Activated CD4-positive, alpha-beta T cell treated with anti-CD3 and anti-CD28 coated beads, Interleukin-2, Interleukin-4, amounts not matched to agents 100 ng/mL and 50 ng/mL, durations not matched to agents 16 hours and 8 hours (primary cell): ENCODE results near the gene SPNS1.
"Not testable (repeated sequence)": the region's sequence is repeated elsewhere in the genome, so short reads cannot be mapped to it uniquely, and the experiment has no call there.

ENCODE experiments used
- DNase-seq: peaks from one replicate; pipeline ENCODE4 v3.0.0-alpha.2; 2020; ENCODE audit warnings: low spot score

Gene SPNS1

DNA sequence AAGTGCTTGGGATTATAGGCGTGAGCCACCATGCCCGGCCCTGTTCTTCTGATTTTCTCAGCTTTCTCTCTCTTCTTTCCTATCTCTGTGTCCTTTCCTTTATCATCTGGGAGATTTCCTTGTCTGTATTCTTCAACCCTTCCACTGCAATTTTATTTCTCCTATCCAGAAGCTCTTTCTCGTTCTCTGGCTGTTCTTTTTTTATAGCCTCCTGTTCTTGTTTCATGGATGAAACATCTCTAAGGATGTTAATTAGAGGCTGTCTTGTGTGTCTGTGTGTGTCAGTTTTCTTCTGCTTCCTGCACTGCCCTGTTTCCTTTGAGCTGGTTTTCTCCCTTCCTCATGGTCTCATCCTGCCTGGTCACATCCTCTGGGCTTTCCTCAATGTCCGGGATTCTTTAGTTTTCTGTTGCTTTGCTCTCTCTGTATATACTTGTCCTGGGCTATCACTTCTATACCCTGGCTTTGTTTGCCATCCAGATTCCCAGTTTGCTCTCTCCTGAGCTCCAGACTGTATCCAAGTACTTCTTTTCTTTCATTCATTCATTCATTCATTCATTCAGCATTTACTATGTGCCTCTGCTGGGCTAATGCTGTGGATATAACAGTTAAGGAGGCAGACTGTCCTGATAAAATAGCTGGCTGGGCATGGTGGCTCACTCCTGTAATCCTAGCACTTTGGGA lies 12.7 kb downstream of the SPNS1 start:
- DNase-seq, result no peak

GRCh38 chr16:28989363-28989762 lies 14.8 kb downstream of the SPNS1 start:
- DNase-seq, result no peak

- DNase-seq, result peak; percentile 88
Measured at GRCh38 chr16:28990375-28991040, 15.9 kb downstream of the SPNS1 start.

DNA sequence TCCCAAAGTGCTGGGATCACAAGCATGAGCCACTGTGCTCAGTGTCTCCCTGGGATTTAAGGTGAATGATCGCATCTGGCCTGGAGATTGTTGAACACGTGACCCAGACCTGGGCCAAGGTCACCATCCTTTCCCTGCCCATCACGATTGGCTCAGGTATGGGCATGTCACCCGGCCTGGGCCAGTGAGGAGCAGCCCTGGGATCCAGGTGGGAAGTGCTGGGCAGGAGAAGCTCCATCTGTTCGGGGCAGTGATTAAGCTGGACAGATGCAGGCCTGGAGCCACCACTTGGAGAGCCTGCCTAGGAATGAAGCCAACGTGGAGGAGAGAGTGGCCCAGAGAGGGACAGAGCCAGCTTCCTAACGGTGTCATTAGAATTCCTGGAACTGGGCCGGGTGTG lies 17.1 kb downstream of the SPNS1 start:
- no peak for DNase-seq

DNA sequence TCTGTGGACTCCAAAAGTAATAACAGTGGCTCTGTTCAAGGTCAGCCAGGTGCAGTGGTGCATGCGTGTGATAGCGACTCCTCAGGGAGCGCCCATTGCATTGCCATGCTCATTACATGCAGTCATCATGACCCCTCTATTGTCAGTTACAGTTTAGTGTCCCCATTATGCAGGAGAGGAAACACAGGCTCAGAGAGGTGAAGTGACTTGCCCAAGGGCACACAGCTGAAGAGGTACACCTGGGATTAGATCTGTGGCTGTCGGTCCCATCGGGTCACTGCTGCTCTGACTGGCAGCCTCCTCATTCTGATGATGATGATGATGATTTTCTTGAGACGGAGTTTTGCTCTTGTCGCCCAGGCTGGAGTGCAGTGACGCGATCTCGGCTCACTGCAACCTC lies 17.9 kb downstream of the SPNS1 start:
- no peak for DNase-seq

- no peak for DNase-seq
Measured at GRCh38 chr16:28998837-28999236, 24.3 kb downstream of the SPNS1 start.

- DNase-seq, result no peak
Measured at GRCh38 chr16:28999577-28999976, 25.0 kb downstream of the SPNS1 start.

- DNase-seq, result no peak
Measured at GRCh38 chr16:29000019-29000418, 25.4 kb downstream of the SPNS1 start.

DNA sequence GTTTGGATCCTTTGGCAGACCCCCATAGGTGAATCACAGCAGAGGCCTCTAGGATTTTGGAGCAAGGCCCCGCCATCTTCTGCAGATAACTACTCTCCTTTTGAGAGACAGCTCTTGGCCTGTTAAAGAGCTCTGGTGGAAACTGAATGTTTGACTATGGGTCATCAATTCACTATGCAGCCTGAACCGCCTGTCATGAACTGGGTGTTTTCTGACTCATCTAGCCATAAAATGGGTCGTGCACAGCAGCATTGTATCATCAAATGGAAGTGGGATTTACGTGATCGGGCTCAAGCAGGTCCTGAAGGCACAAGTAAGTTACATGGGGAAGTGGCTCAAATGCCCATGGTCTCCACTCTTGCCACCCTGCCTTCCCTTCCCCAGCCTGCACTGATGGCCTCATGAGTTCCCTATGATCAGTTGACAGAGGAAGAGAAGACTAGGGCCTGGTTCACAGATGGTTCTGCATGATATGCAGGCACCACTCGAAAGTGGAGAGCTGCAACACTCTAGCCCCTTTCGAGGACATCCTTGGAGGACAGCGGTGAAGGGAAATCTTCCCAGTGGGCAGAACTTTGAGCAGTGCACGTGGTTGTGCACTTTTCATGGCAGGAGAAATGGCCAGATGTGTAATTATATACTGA lies 30.0 kb downstream of the SPNS1 start:
- not testable (repeated sequence) for DNase-seq

GRCh38 chr16:29007730-29008593 lies 33.4 kb downstream of the SPNS1 start:
- peak; percentile 89 for DNase-seq

DNA sequence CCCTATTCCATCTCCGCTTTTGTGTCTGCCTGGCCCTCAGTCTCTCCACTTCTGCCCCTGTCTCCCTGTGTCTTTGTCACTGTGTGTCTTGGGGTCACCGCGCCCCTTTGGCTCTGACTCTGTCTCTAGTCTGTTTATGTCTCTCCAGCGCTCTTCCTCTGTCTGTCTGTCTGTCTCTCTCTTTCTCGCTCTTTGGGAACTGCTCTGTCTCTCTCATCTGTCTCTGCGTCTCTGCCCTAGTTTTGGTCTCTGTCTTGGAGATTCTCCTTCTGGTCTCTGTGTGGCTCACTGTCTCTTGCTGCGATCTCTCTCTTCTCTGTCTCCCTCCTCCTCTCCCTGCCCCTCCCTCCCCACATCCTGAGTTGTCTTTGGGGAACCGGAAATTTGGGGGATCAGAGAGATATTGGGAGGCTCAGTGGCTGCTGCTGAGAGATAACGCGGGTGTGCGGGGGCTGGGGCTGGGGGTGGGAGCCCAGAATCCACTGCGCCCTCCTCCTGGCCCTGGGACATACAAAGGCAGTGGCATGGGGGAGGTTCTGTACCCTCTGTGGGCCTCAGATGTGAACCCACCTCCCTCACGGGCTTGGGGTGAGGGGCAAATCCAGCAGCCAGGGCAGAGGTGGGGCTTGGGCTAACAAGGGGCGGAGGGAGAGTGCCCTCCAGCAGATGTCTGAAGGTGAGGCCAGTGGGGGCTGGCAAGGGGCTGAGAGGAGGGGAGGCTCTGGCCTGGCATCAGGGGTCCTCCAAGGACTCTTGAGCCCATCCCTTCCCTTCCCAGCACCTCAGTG lies 34.7 kb downstream of the SPNS1 start:
- peak; percentile 54 for DNase-seq

DNA sequence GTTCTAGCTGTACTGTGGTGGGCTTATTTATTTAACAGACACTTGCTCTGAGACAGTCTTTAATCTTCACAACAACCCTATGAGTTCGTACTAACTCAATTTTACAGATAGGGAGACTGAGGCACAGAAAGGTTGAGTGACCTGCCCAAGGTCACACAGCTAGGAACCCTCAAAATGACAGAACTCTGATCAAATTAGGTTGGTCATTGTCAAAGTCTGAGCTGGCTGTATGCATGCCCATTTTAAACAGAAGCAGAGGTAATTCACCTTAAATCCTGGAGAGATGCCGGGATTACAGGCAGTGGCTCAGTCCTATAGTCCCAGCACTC lies 35.2 kb downstream of the SPNS1 start:
- no peak for DNase-seq

GRCh38 chr16:29011112-29011511 lies 36.5 kb downstream of the SPNS1 start:
- no peak for DNase-seq

GRCh38 chr16:29011851-29012250 lies 37.3 kb downstream of the SPNS1 start:
- DNase-seq, result no peak

GRCh38 chr16:29012913-29013553 lies 38.5 kb downstream of the SPNS1 start:
- DNase-seq, result peak; percentile 50

DNA sequence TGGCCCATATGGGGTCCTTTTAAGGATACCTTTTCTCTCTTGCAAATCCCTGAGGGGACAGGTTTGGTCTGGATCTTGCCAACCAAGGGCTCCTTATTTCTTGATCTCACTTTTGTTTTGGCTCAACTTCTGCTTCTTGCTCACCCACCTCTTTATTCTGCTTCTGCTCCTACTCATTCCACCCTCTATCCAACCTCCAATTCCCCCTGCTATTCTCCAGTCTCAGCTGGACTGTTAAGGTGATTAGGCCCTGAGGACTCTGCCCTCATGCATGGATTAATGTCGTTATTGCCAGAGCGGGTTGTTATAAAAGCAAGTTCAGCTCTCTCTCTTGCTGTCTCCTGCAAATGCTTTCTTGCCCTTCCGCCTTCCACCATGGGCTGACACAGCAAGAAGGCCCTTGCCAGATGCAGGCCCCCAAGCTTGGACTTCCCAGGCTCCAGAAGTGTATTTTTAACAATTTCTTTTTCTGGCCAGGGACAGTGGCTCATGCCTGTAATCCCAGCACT lies 40.0 kb downstream of the SPNS1 start:
- DNase-seq, result no peak

DNA sequence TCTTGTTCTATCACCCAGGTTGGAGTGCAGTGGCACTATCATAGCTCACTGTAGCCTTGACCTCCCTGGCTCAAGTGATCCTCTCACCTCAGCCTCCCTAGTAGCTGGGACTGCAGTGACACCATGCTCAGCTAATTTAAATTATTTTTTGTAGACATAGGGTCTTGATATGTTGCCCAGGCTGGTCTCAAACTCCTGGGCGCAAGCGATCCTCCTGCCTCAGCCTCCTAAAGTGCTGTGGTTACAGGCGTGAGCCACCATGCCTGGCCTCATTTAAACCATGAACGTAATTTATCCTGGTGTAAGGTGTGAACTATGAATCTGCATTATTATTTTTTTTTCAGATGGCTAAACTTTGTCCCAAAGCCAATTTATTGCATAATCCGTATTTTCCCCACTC lies 47.6 kb downstream of the SPNS1 start:
- DNase-seq, result no peak

DNA sequence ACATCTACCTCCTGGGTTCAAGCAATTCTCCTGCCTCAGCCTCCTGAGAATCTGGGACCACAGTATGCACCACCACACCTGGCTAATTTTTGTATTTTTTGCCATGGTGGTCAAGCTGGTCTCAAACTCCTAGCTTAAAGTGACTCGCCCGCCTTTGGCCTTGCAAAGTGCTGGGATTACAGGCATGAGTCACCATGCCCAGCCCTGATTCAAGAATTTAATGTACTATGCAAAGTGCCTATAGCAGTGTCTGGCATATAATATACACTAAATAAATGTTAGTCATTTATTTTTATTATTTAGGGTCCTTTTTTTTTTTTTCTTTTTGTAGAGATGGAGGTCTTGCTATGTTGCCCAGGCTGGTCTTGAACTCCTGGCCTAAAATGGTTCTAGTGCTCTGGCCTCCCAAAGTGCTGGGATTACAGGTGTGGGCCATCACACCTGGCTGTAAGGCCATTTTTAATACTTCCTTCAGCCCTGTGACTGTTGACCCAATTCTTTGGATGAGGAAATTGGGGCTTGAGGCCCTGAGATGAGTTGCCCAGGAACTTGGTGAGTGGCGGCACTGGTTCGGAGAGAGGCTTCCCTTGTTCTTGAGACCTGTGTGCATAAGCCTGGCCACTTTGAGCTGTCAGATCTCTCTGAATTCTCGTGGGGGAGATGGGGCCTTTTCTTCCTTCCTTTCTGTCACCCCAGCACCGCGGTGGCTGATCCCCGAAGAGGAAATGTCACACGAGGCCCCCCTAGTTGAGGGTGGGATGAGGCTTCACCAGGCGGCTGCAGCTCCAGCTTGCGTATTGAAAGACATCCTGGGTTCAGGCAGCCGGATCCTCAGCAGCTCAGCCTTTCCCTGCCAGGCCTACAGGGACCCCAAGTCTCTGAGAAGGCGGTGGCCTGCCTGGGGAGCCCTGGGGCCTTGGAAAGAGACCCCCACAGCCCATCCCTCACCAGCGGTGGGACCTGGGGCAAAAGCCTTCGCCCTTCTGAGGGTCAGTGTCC lies 49.0 kb downstream of the SPNS1 start:
- no peak for DNase-seq

DNA sequence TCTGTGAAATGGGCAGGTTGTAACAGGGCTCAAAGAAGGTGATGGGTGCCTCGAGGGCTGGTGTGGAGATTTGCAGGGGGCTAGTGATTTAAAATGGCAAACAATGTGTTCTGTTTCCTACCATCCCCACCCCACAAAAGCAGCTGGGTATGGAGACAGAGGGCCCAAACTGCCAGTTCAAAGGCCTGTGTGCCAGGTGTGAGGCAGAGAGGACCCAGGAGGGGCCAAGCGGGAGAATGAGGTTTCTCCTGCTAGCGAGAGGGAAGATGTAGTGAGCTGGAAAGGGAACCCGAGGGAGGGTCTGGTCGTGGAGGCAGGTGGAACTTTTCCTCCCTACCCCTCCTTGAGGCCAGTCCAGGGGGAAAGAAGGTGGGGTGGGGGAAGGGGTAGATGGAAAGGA lies 49.7 kb downstream of the SPNS1 start:
- no peak for DNase-seq

DNA sequence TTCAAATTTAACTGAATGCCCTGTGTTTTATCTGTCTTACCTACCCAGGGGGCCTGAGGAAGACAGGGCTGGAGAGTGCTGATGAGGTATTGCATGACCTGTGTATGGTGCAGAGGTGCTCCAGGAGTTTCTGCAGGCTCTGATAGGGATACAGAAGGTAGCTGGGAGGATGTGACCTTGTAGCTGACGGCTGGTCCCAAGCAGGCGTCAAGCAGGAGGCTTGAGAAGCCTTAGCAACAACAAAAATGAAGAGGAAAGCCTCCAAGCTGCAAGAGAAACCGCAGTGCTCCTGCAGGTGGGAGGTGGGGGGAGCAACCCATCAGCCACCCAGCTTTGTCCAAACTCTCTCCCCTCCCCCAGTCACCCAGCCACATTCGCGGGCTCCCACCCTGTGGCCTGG lies 50.6 kb downstream of the SPNS1 start:
- no peak for DNase-seq
